Uterus (tissue), 2 donors: Measurements from ENCODE around the gene RASAL1.

Experiments
- POLR2A ChIP-seq, 2 donors: fragments of 450-650 bp; IDR thresholded peaks; one replicate each; pipeline ENCODE4 v1.6.1; 2016; ENCODE audit warnings: antibody characterized with exemption in 2 of 2, mild to moderate bottlenecking in 1 of 2, moderate library complexity in 1 of 2
- TF ChIP-seq, protein P1 (sequence below), 4 experiments: fragments of 200-600 bp in 2 of 4; fragments of 450-650 bp in 2 of 4; sonication (generic) in 2 of 4; IDR thresholded peaks; one replicate each; pipeline ENCODE4 v1.5.1; 2016 to 2019; ENCODE audit warnings: antibody characterized with exemption in 4 of 4, mild to moderate bottlenecking in 2 of 4, moderate library complexity in 1 of 4

DNA sequence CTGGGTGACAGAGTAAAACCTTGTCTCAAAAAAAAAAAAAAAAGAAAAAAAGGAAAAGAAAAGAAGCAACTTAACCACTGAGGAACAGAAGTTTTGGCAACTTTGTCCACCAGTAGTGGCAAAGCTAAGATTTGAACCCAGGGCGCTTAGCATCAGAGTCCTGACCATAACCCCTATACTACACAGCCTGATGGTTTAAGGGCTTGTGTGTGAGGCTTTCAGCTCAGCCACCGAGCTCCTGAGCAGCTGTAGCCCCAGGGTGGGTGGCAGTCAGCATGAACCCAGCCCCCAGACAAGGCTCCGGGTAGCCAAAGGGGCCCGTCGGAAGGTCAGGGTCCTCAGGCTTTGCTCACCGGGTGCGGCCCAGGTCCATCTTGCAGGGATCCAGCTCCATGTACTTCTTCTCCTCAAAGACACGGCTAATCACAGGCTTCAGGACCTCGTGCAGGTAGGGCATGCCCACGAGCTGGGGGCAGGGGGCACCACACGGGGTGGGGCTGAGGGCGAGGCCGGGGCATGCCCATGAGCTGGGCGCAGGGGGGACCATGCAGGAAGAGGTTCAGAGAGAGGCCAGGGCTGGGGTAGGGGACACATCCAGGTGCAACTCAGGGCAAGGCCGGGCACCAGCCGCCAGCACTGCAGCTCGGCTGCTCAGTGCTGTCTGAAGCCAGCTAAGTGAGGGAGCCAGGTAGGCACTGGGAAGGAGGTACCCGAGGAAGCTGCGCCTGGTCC, 20.9 kb downstream of the RASAL1 start:
- TF ChIP-seq, protein P1, sequence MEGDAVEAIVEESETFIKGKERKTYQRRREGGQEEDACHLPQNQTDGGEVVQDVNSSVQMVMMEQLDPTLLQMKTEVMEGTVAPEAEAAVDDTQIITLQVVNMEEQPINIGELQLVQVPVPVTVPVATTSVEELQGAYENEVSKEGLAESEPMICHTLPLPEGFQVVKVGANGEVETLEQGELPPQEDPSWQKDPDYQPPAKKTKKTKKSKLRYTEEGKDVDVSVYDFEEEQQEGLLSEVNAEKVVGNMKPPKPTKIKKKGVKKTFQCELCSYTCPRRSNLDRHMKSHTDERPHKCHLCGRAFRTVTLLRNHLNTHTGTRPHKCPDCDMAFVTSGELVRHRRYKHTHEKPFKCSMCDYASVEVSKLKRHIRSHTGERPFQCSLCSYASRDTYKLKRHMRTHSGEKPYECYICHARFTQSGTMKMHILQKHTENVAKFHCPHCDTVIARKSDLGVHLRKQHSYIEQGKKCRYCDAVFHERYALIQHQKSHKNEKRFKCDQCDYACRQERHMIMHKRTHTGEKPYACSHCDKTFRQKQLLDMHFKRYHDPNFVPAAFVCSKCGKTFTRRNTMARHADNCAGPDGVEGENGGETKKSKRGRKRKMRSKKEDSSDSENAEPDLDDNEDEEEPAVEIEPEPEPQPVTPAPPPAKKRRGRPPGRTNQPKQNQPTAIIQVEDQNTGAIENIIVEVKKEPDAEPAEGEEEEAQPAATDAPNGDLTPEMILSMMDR (IDR thresholded peaks at IDR 0.05) = no peak
- TF ChIP-seq POLR2A (IDR thresholded peaks at IDR 0.05) = no peak
